HepG2 (cell line): ENCODE measurements around the gene TMEM59. TPM values are rescaled to one million over a fixed set of nuclear protein-coding genes. Genes with fewer than 3 reads are reported as not detected.

Experiments
- CREM ChIP-seq, 2 experiments: sonication (generic) in 1 of 2; formaldehyde crosslinking in 1 of 2; IDR thresholded peaks; 2 replicates each; pipeline versions ENCODE4 v1.4.0 to v1.6.1; 2016 to 2020; ENCODE audit warnings: antibody characterized with exemption in 1 of 2, mild to moderate bottlenecking in 1 of 2, missing genetic modification reagents in 1 of 2
- ELK4 ChIP-seq: sonication (generic); formaldehyde crosslinking; IDR thresholded peaks from 2 replicates; pipeline ENCODE4 v1.9.0; 2021; ENCODE audit warnings: missing genetic modification reagents, borderline replicate concordance
- FOXA3 ChIP-seq: IDR thresholded peaks from 2 replicates; pipeline ENCODE4 v1.6.1; 2016; ENCODE audit warnings: missing genetic modification reagents, missing compliant biosample characterization
- FOXM1 ChIP-seq: sonication (generic); formaldehyde crosslinking; IDR thresholded peaks from 2 replicates; pipeline ENCODE4 v1.5.0; 2020; ENCODE audit warnings: missing genetic modification reagents
- GRHL1 ChIP-seq: sonication (generic); formaldehyde crosslinking; conservative IDR thresholded peaks from 2 replicates; pipeline ENCODE4 v1.8.0; 2022; ENCODE audit warnings: missing genetic modification reagents
- HIVEP1 ChIP-seq: sonication (generic); formaldehyde crosslinking; IDR thresholded peaks from 2 replicates; pipeline ENCODE4 v1.4.0; 2020; ENCODE audit warnings: mild to moderate bottlenecking, missing genetic modification reagents
- HNF4G ChIP-seq, 2 experiments: sonication (generic) in 1 of 2; formaldehyde crosslinking in 1 of 2; IDR thresholded peaks; 2 replicates each; pipeline versions ENCODE4 v1.4.0 to v1.6.1; 2011 to 2020; ENCODE audit warnings: borderline replicate concordance in 2 of 2, low read depth in 2 of 2, mild to moderate bottlenecking in 2 of 2, low read length in 1 of 2, missing genetic modification reagents in 1 of 2, moderate library complexity in 1 of 2
- HOMEZ ChIP-seq: IDR thresholded peaks from 2 replicates; pipeline ENCODE4 v1.6.1; 2016; ENCODE audit warnings: low read depth
- KLF12 ChIP-seq: sonication (generic); formaldehyde crosslinking; IDR thresholded peaks from 2 replicates; pipeline ENCODE4 v1.4.0; 2020; ENCODE audit warnings: missing genetic modification reagents, borderline replicate concordance
- KLF15 ChIP-seq: sonication (generic); formaldehyde crosslinking; IDR thresholded peaks from 2 replicates; pipeline ENCODE4 v1.8.1; 2023; ENCODE audit warnings: borderline replicate concordance, mild to moderate bottlenecking, inconsistent platforms, missing genetic modification reagents, mixed read lengths
- PHF8 ChIP-seq: sonication (generic); formaldehyde crosslinking; IDR thresholded peaks from 2 replicates; pipeline ENCODE4 v1.5.0; 2020; ENCODE audit warnings: missing genetic modification reagents
- PRPF4 ChIP-seq: fragments of 200-400 bp; formaldehyde crosslinking; IDR thresholded peaks from 2 replicates; pipeline ENCODE4 v1.6.1; 2016; ENCODE audit warnings: low read length, low read depth; ENCODE audit not compliant: poor library complexity, severe bottlenecking
- RFXANK ChIP-seq: IDR thresholded peaks from 2 replicates; pipeline ENCODE4 v1.6.1; 2016
- SOX13 ChIP-seq, 3 experiments: fragments of 450-650 bp in 1 of 3; sonication (generic) in 1 of 3; formaldehyde crosslinking in 1 of 3; IDR thresholded peaks in 2 of 3; conservative IDR thresholded peaks in 1 of 3; 2 replicates each; pipeline versions ENCODE4 v1.5.0 to v1.6.1; 2016 to 2020; ENCODE audit warnings: antibody characterized with exemption in 1 of 3, mild to moderate bottlenecking in 1 of 3, missing compliant biosample characterization in 1 of 3, missing genetic modification reagents in 1 of 3, moderate library complexity in 1 of 3
- TMF1 ChIP-seq: sonication (generic); formaldehyde crosslinking; IDR thresholded peaks from 2 replicates; pipeline ENCODE4 v1.8.1; 2022; ENCODE audit warnings: low read depth, missing genetic modification reagents
- ZNF230 ChIP-seq: sonication (generic); formaldehyde crosslinking; IDR thresholded peaks from 2 replicates; pipeline ENCODE4 v1.4.0; 2020; ENCODE audit warnings: mild to moderate bottlenecking, missing genetic modification reagents
- ZNF235 ChIP-seq: sonication (generic); formaldehyde crosslinking; IDR thresholded peaks from 2 replicates; pipeline ENCODE4 v1.8.1; 2023; ENCODE audit warnings: mild to moderate bottlenecking, missing genetic modification reagents, borderline replicate concordance
- ZNF609 ChIP-seq: sonication (generic); formaldehyde crosslinking; IDR thresholded peaks from 2 replicates; pipeline ENCODE4 v1.4.0; 2020; ENCODE audit warnings: mild to moderate bottlenecking, missing genetic modification reagents, borderline replicate concordance
- polyA plus RNA-seq, 8 experiments: library from polyadenylated mRNA; depleted of rRNA in 3 of 8; stranded (reverse) in 7 of 8; unstranded in 1 of 8; fragments of >200 nt; fragmentation: Illumina TruSeq in 4 of 8; extraction: Trizol in 4 of 8; gene quantifications; 2 replicates each; pipeline versions ENCODE4 v1.2.1 to v1.2.3, GENCODE V29; 2011 to 2016; ENCODE audit warnings: low read depth in 4 of 8, missing spikeins in 1 of 8, mixed read lengths in 1 of 8; ENCODE audit not compliant: insufficient read depth in 1 of 8
- total RNA-seq, 5 experiments: library from RNA; depleted of rRNA; stranded (reverse); fragments of >200 nt; fragmentation: Illumina TruSeq; extraction: Trizol; gene quantifications; 2 replicates each; pipeline ENCODE4 v1.2.3, GENCODE V29; 2016; ENCODE audit warnings: low read depth in 1 of 5

The TMEM59 gene
- total and polyA plus RNA-seq, 2 of the 13 experiments (the other 11 are each of a cell fraction or from before 2014, with no cell fraction given): 147 to 363 TPM

- TF ChIP-seq ZNF235 (no peak), ELK4 (CRISPR knock-in tag) (no peak), PRPF4 (no peak), CREM (IDR thresholded peaks at IDR 0.05) (peak; percentile 99), CREM (CRISPR knock-in tag; IDR thresholded peaks at IDR 0.05) (no peak), KLF12 (CRISPR knock-in tag) (0 out of 2 replicates have a peak, but pooled peaks have one; percentile 5), HNF4G (IDR thresholded peaks at IDR 0.05; ENCODE audit: borderline replicate concordance, low read depth, low read length) (no peak), HNF4G (CRISPR knock-in tag; IDR thresholded peaks at IDR 0.05; ENCODE audit: borderline replicate concordance, low read depth) (peak; percentile 75; the same call in 1 of the 2 replicates), ZNF609 (CRISPR knock-in tag) (peak; percentile 35; the same call in 1 of the 2 replicates), PHF8 (CRISPR knock-in tag) (peak; percentile 54; the same call in 1 of the 2 replicates), TMF1 (CRISPR knock-in tag) (no peak), RFXANK (CRISPR knock-in tag) (no peak; the same call in 1 of the 2 replicates), FOXA3 (0 out of 2 replicates have a peak, but pooled peaks have one; percentile 8), KLF15 (CRISPR knock-in tag) (no peak; the same call in 1 of the 2 replicates), FOXM1 (no peak), HOMEZ (peak; percentile 72), ZNF230 (CRISPR knock-in tag) (no peak), SOX13 (IDR thresholded peaks at IDR 0.05) (no peak), SOX13 (CRISPR knock-in tag; conservative IDR thresholded peaks at IDR 0.05 in 1 of 2, IDR thresholded peaks at IDR 0.05 in 1 of 2) (no peak), GRHL1 (CRISPR knock-in tag) (no peak), HIVEP1 (CRISPR knock-in tag) (peak; percentile 78)
Measured at GRCh38 chr1:54052934-54053744, at the start of gene TMEM59, which contains the start of gene TCEANC2 (continued).
